Measurements from ENCODE around the gene ACTR2.
A peak's percentile ranks its signal among the peaks of the same experiment; 100 is the strongest.
"Not testable (repeated sequence)": the region's sequence is repeated elsewhere in the genome, so short reads cannot be mapped to it uniquely, and the experiment has no call there.

The ACTR2 gene

DNA sequence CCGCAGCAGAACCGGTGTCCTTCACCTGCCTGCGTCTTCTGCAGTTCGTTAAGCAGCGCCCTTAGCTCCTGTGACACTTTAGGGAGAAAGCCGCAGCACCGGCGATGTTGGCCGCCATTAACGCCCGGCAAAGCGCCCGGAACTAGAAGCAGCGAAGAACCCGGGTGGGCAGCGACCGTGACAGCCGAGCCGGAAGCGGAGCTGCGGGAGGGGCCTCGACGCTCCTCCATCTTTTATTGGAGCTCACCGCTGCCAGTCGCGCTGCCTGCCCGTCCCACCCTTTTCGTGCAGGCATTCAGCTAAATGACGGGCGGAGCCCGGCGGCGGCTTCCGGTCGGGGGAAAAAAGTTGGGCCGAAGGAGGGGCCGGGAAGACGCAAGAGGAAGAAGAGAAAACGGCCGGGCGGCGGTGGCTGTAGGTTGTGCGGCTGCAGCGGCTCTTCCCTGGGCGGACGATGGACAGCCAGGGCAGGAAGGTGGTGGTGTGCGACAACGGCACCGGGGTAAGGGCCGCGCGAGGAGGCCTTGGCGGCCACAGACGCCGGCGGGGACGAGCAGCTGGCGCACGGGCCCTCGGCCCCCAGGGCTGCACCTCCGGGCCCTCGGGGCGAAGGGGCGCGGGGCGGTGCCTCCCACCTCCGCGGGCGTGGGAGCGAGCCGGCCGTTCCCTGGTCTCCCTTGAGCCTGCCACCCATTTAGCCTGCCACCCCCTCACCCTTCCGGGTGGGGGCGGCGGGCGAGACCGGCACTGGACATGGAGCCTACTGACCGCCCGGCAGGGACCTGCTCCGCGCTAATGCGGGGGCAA is at the start of gene ACTR2:
TSS of gene ACTR2 (plus strand) at position 376 of the 807 bp plus-strand sequence. CDS start at position 455, 79 bp downstream.
- DNase-seq, result peak; percentile 85 to 93 (median 90)

DNA sequence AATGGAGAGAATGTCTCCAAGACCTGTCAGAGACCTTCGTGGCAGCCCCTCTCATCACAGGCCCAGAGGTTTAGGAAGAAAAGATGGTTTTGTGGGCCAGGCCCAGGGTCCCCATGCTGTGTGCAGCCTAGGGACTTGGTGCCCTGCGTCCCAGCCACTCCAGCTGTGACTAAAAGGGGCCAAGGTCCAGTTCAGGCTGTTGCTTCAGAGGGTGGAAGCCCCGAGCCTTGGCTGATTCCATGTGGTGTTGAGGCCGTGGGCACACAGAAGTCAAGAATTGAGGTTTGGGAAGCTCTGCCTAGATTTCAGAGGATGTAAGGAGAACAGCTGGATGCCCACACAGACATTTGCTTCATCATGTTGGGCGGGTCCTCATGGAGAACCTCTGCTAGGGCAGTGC is 45.1 kb upstream of the ACTR2 start:
- no peak for DNase-seq

DNA sequence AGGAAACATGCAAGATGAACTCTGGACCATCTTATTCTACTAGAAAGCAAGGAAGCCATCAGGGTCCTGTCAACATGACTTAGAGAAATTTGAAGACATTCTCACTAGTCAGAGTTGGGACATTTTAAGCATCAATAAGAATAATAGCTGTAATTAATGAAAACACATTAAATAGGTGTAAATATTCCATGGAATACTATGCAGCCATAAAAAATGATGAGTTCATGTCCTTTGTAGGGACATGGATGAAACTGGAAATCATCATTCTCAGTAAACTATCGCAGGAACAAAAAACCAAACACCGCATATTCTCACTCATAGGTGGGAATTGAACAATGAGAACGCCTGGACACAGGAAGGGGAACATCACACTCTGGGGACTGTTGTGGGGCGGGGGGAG is 44.2 kb upstream of the ACTR2 start:
- DNase-seq, result not testable (repeated sequence)

DNA sequence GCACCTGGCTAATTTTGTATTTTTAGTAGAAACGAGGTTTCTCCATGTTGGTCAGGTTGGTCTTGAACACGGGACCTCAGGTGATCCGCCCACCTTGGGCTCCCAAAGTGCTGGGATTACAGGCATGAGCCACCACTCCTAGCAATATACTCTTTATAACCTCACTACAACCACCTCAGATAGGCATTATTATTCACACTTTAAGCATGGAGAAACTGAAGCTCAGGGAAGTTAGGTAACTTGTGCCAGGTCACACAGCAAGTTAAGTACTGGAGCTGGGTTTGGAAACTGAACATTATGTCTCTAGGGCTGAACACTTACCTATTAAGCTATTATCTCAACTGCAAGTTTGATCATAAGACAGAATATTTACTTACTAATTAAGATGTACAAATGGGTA is 42.6 kb upstream of the ACTR2 start:
- no peak for DNase-seq

DNA sequence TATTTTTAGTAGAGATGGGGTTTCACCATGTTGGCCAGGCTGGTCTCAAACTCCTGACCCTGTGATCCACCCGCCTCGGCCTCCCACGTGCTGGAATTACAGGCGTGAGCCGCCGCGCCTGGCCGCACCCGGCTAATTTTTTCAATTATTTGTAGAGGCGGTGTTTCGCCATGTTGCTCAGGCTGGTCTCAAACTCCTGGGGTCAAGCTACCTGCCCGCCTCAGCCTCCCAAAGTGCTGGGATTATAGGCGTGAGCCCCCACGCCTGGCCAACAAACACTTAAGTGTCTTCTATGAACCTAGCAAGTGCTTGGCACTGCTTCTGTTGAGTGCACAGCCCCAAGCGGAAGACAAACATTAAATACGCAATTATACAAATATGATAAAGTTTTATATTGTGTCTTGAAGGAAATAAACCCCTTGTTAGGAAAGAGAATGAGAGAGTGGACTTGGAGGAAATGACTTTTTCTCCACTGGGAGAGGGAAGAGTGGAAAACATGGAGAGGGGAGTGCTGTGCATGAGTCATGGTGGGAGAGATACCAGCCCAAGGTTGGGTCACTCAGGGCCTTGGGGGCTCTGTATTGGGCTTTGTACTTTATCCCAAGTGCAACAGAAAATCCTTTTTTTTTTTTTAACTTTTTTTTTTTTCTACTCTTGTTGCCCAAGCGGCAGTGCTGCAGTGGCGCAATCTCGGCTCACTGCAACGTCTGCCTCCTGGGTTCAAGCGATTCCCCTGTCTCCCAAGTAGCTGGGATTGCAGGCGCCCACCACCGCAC is 41.4 kb upstream of the ACTR2 start:
- DNase-seq, result no peak

DNA sequence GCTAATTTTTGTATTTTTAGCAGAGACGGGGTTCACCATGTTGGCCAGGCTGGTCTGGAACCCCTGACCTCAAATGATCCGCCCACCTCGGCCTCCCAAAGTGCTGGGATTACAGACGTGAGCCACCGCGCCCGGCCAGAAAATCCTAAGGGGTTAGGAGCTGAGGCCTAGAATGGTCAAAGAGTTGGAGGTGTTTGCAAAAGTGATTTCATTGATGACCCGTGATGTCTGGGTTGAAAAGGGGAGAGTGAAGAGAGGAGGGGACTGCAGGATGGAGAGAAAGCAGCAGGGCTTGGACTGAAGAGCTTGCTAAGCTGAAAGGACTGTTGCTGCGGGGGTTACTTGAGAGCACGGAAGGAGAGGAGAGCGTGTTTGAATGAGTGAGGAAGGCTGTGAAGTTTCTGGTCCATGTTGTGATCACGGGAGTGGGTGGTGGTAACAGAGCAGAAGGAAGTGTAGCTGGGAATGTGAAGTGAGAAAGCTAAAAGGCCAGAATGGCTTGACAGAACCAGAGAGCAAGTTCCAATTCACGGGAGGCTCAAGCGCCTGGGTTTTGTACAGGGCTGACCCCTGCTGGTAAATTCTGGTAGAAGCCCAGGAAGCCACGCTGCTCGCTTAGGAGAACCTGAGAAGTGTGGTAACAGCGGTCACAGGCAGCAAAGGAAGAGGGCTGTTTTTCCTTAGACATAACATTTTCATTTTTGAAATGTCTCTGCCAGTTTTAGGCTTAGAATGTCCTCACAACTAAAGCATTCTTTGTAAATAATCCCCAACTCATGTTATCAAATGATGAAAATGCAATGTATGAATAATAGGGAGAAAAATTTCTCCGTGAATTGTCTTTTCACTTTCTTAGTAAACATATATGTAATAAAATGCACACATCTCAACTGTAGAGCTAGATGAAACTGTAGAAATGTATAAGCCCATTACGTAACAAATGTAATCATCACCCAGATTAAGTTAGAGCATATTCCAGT is 40.5 kb upstream of the ACTR2 start:
- peak; percentile 16 to 43 (median 22) for DNase-seq

DNA sequence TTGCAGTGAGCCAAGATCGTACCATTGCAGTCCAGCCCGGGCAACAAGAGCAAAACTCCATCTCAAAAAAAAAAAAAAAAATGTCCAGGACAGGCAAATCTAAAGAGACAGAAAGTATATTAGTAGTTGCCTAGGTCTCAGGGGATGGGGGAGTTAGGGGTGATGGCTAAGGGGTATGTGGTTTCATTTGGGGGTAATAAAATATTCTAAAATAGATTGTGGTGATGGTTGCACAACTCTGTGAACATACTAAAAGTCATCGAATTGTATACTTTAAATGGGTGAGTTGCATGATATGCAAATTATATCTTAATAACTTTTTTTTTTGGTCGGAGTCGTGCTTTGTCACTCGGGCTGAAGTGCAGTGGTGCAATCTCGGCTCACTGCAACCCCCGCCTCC is 34.2 kb upstream of the ACTR2 start:
- DNase-seq, result no peak

DNA sequence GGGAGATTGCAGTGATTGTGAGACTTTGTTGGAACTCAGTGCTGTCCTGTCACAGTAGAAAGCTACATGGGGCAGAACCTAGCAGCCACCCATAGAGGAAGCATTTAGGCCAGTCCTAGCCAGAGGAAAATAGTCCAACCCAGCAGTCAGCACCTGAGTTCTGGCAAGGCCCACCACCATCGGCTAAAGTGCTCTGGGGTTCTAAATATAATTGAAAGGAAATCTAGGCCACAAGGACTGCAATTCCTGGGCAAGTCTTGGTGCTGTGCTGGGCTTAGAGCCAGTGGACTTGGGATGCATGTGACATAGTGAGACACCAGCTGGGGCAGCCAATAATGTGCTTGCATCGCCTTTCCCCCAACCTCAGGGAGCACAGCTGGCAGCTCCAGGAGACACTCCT is 28.9 kb upstream of the ACTR2 start:
- DNase-seq, result no peak

DNA sequence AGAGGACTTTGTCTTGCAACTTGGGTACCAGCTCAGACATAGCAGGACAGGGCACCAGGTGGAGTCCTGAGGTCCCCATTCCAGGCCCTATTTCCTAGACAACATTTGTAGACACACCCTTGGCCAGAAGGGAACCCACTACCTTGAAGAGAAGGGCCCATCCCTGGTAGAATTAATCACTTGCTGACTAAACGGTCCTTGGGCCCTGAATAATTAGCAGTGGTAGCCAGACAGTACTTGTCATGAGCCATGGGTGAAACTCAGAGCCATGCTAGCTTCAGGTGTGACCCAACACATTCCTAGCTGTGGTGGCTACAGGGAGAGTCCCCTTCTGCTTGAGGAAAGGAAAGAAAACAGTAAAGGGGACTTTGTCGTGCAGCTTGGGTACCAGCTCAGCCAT is 28.5 kb upstream of the ACTR2 start:
- no peak for DNase-seq

DNA sequence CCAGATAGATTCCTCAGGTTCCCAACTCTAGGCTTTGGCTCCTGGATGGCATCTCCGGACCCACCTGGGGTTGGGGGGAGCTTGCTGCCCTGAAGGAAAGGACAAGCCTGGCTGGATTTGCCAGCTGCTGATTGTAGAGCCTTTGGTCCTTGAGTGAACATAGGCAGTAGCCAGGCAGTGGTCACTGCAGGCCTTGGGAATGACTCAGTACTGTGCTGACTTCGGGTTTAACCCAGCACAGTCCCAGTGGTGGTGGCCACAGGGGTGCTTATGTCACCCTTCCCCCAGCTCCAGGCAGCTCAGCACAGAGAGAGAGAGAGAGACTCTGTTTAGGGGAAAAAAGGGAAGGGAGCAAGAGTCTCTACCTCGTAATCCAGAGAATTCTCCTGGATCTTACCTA is 27.7 kb upstream of the ACTR2 start:
- DNase-seq, result no peak

DNA sequence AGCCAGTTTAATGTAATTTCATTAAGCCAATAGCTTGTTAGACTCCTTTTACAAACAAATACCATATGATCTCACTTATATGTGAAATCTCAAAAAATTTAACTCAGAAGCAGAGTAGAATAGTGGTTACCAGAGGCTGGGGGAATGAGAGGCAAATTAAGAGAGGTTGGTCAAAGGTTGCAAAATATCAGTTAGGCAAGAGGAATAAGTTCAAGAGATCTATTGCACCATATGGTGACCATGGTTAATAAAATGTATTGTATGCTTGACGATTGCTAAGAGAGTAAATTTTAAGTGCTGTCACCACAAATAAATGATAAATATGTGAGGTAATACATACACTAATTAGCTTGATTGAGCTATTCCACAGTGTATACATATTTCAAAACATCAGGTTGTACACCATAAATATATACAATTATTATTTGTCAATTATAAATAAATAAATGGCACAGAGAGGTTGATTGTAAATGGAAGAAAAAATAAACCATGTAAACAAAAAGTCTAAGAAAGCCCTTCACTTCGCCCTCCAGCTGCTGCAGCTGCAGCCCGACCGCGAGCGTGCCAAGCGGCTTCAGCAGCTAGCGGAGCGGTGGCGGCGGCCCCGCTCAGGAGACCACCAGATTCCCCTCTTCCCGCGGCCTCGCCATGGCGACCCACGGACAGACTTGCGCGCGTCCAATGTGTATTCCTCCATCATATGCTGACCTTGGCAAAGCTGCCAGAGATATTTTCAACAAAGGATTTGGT is 23.0 kb upstream of the ACTR2 start:
- peak in 1 of 4 experiments; percentile 7 for DNase-seq

DNA sequence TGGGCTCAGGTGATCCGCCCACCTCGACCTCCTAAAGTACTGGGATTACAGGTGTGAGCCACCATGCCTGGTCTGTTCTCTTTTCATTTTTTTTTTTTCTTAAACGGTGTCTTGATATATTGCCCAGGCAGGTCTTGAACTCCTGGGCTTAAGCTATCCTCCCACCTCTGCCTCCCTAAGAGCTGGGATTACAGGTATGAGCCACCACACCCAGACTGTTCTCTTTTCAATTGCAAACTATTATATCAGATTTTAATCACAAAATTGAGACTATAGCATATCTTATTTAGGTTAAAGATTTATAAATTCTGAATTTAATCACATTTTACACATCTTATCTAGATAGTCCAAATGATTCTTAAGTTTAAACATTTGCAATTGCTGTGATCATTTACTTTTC is 15.5 kb upstream of the ACTR2 start:
- DNase-seq, result no peak

DNA sequence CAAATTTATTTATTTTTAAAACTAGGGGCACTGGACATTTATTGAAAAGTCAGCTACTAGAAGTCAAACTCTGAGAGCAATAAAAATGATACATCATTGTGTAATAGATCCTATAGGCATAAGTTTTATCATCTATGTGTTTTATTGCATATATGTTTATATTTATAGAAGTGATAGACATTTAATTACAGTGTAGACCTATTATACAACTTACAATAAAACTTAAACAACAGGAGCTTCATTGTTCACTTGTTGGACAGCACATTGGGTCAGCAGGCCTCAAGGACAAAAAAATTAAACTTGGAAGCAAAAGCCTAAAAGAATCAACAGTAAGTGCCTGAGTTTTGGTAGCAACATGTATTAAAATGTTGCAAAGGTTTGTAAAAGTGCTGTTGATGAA is 15.0 kb upstream of the ACTR2 start:
- no peak for DNase-seq

DNA sequence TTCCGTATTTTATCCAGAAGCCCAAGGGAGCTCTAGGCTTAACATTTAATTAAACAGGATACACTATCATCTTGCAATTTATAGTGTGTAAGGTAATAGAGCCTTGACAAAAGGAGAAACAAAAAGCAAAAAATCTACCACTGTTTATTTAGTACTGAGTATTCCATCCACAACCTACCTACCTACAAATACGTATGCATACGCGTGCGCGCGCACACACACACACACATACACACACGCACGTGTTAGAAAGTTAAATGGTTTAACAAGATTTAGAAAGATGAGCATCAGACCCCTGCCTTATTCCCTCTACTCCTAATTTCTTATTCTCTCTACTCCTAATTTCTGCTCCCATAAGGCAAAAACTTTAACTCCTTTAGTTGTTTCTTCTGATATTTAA is 14.6 kb upstream of the ACTR2 start:
- DNase-seq, result no peak

DNA sequence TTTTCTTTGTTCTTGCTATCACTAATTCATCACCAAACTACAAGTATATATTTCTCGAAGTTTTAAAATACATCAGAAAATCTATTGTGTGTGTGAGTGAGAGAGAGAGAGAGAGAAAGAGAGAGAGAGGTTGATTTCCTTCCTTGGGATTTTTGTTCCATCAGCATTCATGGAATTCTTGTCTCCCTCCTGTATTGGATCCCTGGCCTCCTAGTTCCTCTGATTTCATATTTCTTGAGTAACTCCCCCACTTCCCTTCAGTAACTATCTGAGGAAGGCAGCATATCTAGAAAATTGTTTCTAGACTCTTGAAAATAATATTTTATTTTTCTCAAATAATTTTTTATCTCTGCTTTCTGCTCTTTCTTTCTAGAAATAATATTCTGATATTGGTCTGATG is 13.3 kb upstream of the ACTR2 start:
- DNase-seq, result no peak

DNA sequence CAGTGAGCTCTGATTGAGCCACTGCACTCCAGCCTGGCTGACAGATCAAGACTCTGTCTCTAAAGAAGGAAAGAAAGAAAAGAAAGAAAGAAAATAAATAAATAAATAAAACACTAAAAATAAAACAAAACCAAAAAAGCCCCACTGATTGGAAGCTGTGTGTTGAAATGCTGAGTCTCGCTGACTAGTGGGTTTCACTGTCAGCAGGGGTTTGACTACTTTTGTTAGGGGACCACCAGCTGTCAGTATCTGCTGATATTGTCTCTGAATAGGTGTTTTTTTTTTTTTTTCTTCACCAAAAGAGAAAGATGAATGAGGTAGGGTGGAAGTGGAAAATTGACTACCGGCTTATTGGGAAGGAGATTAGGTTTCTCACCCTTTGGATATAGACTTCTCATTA is 12.8 kb upstream of the ACTR2 start:
- no peak for DNase-seq

DNA sequence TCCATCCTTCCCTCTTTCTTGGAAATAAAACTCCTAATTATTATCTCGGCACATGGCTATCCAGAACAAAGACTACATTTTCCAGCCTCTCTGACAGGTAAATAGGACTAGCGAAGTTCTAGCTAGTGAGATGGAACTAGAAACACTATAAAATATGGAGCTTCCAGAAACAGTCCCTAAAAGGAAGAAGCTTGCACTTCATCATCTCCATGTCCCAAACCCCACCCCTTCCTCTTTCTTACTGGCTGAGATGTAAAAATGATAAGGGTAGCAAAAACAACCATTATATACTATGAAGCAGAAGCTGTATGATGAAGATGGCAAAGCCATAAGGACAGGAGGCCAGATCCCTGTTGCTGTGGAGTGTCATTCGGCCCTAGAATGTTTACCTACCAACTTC is 11.7 kb upstream of the ACTR2 start:
- DNase-seq, result no peak

DNA sequence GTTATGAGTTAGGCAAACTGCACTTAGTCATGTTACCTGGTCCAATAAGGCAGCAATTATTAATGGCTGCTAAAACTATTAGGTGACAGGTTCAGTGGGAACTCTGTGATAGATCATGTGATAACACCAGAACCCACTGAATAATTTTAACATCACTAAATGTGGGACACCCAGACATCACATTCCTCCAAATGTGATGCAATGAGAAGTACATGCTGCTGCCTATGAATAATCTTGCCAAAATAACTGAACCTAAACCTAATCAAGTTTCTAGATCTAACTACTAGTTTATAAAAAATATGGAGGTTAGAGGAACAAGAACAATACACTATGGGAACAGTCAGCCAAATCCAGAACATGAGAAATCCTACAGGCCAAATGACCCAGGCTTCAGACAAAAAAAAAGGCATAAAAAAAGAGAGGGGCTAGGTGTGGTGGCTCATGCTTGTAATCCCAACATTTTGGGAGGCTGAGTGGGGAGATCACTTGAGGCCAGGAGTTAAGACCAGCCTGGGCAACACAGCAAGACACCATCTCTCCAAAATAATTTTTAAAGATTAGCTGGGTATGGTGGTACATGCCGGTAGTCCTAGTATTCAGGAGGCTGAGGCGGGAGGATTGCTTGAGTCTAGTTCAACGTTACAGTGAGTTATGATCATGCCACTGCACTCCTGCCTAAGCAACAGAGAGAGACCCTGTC is 7.0 kb upstream of the ACTR2 start:
- DNase-seq, result no peak

DNA sequence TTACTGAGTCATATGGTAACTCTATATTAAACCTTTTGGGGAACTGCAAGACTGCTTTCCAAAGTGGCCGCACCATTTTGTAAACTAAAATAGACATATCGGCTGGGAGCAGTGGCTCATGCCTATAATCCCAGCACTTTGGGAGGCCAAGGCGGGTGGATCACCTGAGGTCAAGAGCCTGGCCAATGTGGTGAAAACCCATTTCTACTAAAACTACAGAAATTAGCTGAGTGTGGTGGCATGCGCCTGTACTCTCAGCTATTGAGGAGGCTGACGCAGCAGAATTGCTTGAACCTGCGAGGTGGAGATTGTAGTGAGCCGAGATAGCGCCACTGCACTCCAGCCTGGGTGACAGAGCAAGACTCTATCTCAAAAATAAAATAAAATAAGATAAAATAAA is 6.4 kb upstream of the ACTR2 start:
- DNase-seq, result not testable (repeated sequence)

DNA sequence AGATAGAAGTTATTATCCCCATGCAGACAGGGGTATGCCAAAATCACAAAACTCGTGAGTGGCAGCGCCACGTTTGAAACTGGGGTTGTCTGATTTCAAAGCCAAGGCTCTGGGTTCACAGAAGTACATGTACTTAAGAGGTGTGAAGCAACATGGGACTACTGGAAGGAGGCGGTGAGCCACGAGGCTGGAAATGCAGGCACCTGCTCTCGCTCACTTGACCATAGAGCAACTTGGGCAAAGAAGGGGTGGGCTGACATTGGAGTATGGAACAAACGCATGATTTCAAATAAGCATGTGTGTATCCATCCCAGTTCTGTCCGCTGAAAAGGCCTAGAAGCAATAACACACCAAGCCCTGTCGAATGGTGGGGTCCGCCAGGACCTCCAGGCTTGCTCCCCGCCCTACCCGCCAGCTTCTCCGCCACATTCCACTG is 593 bp upstream of the ACTR2 start:
- peak in 1 of 4 experiments; percentile 5 for DNase-seq

DNA sequence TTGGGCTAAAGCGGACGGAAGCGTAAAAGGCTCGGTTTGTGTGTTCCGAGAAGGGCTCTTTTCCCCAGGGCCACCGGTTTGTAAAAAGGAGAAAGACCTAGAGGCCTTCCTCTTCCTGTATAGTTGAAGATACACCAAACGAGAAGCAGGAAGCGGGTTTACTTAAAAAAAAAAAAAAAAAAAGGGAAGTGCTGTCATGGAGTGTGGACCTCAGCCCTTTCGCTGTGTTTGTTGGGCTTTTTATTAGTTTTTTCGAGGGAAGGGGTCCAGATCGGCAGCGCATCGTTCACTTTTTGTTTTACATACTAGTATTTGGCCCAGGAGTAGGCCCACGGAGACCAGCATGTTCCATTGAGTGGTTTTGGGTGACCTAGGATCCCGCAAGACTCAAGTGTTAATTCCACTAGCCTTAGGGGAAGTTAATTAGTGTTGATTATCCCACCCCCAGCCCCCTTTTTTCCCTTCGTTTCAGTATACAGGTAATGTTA is 676 bp downstream of the ACTR2 start:
- DNase-seq, result no peak
